Glomerular visceral epithelial cell (primary cell): ENCODE data around the gene STAC3.

Source experiments
- DNase-seq: peaks from one replicate; pipeline ENCODE4 v3.0.0-alpha.2; 2016; ENCODE audit errors: extremely low spot score

STAC3 gene

DNA sequence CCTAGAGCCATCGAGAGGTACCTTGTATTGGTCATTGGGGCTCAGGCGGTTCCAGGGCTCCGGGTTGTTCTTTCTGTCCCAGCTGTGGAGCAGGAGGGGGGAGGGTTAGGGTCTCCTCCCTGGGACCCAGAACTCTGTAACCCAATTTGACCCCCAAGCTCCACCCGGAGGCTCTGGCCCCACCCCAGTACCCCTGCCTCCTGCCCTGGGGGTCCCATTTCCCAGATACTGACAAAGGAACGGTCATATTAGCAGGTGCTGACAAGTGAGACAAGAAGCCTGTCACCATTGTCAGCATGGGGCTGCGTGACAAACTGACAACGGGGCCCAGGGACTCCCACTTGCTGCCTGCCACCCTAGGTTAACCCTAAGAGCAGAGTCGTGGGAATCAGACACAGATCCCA is 15.3 kb downstream of the STAC3 start:
- DNase-seq: no peak

DNA sequence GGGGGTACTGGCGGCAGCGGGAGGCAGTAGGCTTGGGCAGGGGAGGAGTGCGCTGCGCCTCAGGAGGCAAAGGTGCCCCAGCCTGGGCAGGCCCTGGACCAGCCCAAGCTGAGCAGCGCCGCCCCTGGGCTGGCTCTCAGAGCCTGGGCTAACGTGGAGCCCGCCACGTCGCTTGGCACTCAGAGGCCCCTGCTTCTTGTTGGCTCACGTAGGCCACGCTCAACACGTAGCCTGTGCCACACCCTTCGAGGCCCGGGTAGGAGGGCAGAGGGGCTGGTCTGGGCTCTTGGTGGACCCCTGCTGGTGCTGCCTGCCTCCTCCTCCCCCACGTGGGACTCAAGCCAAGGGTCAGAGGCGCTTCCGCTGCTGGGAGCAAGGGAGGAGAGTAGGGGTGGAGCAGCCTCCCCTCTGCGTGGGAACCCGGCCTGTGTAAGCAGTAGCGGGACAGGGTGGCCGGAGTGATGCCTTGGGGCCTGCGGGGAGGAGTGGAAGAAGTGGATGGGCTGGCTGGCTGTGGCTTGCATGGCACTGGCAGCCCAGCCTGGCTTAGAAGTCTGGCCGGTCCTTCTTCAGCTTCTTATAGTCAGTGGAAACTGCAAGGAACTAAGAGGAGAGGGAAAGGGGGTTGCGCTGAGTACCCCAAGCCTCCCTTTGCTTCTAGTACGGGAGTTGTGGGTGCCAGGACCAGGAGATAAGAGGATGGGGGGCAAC is 15.8 kb downstream of the STAC3 start:
- DNase-seq: no peak

DNA sequence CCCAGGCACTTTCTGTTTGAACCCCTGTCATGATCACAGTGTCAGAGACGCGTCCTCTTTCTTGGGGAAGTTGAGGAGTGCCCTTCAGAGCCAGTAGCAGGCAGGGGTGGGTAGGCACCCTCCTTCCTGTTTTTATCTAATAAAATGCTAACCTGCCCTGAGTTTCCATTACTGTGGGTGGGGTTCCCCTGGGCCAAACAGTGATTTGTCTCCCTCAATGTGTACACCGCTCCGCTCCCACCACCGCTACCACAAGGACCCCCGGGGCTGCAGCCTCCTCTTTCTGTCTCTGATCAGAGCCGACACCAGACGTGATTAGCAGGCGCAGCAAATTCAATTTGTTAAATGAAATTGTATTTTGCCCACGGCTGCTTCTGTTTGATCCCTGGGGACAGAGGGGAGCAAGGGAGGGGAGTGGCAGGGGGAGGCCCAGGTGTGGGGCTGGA is 16.4 kb downstream of the STAC3 start:
- no peak for DNase-seq

- DNase-seq: no peak
Observed at GRCh38 chr12:57234233-57234570, 16.8 kb downstream of the STAC3 start.

GRCh38 chr12:57233357-57234232 is 17.4 kb downstream of the STAC3 start:
- no peak for DNase-seq

- no peak for DNase-seq
Observed at GRCh38 chr12:57232156-57232756, 18.7 kb downstream of the STAC3 start.

GRCh38 chr12:57231276-57232021 is 19.5 kb downstream of the STAC3 start:
- DNase-seq: no peak

DNA sequence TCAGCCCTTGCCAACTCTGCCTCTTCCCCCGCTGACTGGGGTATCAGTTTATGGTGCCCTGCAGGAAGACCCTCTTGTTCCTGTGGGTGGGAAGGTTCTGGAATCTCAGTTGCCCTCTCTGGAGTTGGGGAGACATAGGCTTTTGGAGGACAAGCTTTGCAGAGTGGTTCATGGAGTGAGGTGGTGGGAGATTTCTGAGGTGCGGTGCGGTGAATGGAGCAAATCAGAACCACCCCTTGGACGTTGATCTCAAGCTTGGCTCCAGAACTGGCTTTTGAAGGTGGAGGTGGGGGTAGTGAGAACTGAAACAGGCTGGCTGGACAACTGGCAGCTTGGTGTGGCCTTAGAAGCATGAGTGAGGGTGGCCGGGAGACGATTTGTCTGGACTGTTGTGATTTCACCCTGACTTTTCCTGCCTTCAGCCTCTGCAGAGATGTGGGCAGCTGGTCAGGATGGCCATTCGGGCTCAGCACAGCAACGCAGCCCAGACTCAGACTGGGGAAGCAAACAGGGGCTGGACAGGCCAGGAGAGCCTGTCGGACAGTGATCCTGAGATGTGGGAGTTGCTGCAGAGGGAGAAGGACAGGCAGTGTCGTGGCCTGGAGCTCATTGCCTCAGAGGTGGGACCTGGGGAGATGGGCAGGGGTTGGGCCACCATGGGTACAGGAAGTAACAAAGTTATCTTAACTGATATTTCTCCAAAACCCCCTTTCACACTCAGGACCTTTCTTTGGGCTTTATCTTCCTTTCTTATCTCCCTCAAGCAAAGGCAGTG is 20.4 kb downstream of the STAC3 start:
- DNase-seq: no peak

GRCh38 chr12:57229634-57230380 is 21.2 kb downstream of the STAC3 start, which contains the start of gene SHMT2:
Gene SHMT2 (plus strand): TSS chr12:57229711. CDS start chr12:57229779, 68 bp downstream.
- DNase-seq: peak; percentile 95

GRCh38 chr12:57229046-57229633 is 21.8 kb downstream of the STAC3 start:
- no peak for DNase-seq

DNA sequence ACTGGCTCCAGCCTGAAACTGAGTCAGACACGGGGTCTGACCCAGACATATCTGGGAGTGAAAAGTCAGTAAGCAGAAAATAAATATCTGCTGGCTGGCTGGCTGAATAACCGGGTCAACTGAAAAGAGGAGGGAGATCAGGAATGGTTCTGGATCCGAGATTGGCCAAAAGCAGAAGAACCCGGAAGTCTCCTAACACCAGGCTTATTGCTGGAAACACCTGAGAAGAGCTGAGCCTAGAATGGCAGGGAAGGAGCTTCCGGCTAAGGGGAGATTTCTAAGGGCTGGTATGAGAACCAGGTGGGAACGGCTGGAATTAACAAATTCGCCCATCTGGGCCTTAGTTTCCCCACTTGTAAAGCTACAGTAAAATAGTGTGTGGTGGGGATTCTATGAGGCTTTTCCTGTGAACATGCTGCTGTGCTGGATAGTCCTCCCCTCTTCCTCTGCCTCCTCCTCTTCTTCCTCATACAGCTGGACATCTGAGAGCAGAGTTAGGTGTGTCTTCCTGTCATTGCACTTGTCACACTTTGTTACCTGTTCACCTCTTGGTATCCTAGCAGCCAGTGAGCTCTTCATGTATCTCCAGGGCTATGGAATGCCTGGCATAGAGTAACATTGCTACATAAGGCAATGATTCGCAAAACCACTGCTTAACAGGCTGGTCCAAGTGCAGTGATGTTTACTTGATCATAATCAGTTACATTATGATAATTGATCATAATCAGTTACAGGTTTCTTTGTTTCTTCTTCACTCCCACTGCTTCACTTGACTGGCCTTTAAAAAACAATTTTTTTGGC is 23.5 kb downstream of the STAC3 start:
- no peak for DNase-seq

- DNase-seq: no peak
Observed at GRCh38 chr12:57226588-57227314, 24.2 kb downstream of the STAC3 start.

DNA sequence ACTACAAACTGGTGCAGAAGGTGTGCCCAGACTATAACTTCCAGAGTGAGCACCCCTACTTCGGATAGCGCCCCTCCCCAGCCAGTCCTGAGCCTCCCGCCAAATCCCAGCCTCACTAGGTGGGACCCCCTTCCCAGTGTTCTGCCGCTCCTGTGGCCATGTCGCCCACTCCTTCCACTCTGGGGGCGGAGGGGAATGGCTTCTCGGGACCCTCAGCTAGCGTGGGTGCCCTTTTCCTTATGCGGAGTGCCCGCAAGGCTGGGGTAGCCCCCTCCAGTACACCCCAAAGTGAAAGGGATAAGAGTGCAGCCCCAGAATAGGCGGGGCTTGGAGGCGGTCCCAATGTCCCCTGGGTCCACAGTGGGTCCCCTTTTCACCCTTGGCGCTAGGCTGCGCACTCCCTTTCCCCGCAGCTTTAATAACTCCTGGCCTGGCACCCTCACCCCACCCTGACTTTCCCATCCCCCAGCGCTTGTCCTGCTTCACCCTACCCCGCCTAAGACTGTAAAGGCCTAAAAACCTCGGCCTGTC is 25.2 kb downstream of the STAC3 start:
- no peak for DNase-seq

DNA sequence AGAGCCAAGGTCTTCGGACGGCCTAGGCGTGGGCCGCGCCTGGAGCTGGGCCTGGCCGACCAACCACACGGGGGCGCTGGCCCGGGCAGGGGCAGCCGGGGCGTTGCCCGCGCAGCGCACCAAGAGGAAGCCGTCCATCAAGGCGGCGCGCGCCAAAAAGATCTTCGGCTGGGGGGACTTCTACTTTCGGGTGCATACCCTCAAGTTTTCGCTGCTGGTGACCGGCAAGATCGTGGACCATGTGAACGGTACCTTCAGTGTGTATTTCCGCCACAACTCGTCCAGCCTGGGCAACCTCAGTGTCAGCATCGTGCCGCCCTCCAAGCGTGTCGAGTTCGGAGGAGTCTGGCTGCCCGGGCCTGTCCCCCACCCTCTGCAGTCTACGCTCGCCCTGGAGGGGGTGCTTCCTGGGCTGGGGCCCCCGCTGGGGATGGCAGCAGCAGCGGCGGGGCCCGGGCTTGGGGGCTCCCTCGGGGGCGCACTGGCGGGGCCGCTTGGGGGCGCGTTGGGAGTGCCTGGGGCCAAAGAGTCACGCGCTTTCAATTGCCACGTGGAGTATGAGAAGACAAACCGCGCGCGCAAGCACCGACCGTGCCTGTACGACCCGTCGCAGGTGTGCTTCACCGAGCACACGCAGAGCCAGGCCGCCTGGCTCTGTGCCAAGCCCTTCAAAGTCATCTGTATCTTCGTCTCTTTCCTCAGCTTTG is 25.9 kb downstream of the STAC3 start:
- no peak for DNase-seq

GRCh38 chr12:57224278-57224972 is 26.6 kb downstream of the STAC3 start:
- no peak for DNase-seq

DNA sequence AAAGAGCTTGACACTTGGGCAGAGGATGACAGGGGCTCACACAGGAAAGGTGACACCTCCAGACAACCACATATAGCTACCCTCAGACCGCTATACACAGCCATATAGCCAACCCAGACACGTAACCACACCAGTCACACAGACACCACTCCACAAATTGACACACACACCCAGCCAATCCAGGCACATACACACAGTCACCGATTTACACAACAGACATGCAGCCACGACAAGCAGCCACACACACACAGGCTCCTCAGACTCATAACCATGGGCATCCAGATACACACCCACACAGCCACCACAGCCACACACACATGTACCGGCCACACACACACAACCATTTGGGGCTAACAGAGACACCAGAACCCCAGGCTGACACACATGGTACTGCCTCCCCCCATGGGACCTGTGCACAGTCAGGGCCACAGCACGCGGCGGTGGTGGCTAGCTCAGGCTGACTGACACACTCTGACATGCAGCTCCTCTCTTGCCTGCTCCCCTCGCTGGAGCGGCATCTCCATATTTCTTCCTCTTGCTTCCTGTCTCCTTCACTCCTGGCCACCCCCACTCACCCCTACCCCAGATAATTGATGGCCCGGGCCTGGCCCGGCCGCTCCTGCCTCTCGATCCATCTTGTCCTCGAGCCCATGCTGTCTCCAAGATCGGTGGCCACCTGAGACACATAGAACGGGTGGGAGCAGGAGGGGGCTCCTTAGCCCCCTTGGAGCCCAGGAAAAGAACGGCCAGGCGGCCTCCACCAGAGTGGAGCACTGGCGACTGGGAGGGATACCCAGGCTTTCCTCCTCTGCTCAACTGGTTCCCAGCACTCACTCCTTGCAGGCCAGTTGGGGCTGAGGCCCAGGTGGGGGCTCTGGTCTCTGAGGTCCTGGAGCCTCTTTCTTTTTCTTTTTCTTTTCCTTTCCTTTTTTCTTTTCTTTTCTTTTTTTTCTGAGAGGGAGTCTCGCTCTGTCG is 27.5 kb downstream of the STAC3 start:
- DNase-seq: no peak
